Measurements from ENCODE around the gene CRYZL1. TPM values are rescaled to one million over a fixed set of nuclear protein-coding genes. Genes with fewer than 3 reads are reported as not detected.

The CRYZL1 gene
- total and polyA plus RNA-seq, 7 experiments from 2014 or later: 33.0 to 75.5 (median 40.4) TPM

- ATAC-seq (no peak), DNase-seq (no peak)
- CTCF ChIA-PET: no interaction called here
- Mint-ChIP-seq H3K4me3 (no peak overlapping the region), H3K4me1 (peaks cover 2 to 4% (median 4%) of the 10 kb centered on the region in 7 donors), H3K36me3 (no peaks in the 10 kb centered on the region), H3K27ac (peak overlapping the region in 1 of 9 donors; percentile 3), H3K27me3 (peaks cover 6 to 52% (median 12%) of the 10 kb centered on the region in 5 donors), H3K9me3 (no peaks in the 10 kb centered on the region)
- Histone ChIP-seq H3K36me3 (ENCODE audit: control insufficient read depth in 2 of 3, insufficient read depth in 3 of 3, low read length in 3 of 3) (no peaks in the 10 kb centered on the region), H3K4me1 (ENCODE audit: control insufficient read depth in 2 of 2, insufficient read depth in 2 of 2, low read length in 2 of 2) (no peaks in the 10 kb centered on the region), H3K9me3 (ENCODE audit: control insufficient read depth in 2 of 3, low read length in 3 of 3) (no peaks in the 10 kb centered on the region), H3K4me3 (ENCODE audit: low read length) (no peak overlapping the region), H3K27ac (ENCODE audit: low read depth, low read length) (no peak overlapping the region), H3K27me3 (ENCODE audit: control insufficient read depth in 2 of 2, insufficient read depth in 2 of 2, low read length in 2 of 2) (no peaks in the 10 kb centered on the region)
- intact Hi-C loops (cut with micrococcal nuclease): no loop called here
- POLR2A ChIA-PET: no interaction called here
Measured at GRCh38 chr21:33648555-33648954, 7.0 kb upstream of the CRYZL1 start.

DNA sequence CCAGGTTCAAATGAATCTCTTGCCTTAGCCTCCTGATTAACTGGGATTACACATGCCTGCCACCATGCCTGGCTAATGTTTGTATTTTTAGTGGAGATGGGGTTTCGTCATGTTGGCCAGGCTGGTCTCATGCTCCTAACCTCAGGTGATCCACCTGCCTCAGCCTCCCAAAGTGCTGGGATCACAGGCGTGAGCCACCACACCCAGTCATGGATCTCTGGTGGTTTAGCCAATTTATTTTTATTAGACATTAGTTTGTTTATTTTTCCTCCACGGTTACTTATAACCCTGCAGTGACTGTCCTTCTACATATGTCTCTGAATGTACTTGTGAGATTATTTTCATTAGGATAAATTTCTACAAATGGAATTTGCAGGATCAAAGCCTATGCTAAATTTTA lies 6.0 kb upstream of the CRYZL1 start:
- no peaks in the 10 kb centered on the region for H3K36me3 ChIP-seq (ENCODE audit: control insufficient read depth in 2 of 3, insufficient read depth in 3 of 3, low read length in 3 of 3)
- no peak for ATAC-seq
- POLR2A ChIA-PET: no interaction called here
- no peaks in the 10 kb centered on the region for H3K9me3 Mint-ChIP-seq
- DNase-seq: no peak
- peaks cover 5 to 8% (median 7%) of the 10 kb centered on the region in 7 donors for H3K4me1 Mint-ChIP-seq
- CTCF ChIA-PET: no interaction called here
- H3K4me3 ChIP-seq (ENCODE audit: low read length): no peak overlapping the region
- no peak overlapping the region for H3K27ac Mint-ChIP-seq
- H3K36me3 Mint-ChIP-seq: no peaks in the 10 kb centered on the region
- intact Hi-C loops (cut with micrococcal nuclease): no loop called here
- no peak overlapping the region for H3K4me3 Mint-ChIP-seq
- H3K9me3 ChIP-seq (ENCODE audit: control insufficient read depth in 2 of 3, low read length in 3 of 3): no peaks in the 10 kb centered on the region
- H3K27ac ChIP-seq (ENCODE audit: low read depth, low read length): no peak overlapping the region
- no peaks in the 10 kb centered on the region for H3K4me1 ChIP-seq (ENCODE audit: control insufficient read depth in 2 of 2, insufficient read depth in 2 of 2, low read length in 2 of 2)
- H3K27me3 ChIP-seq (ENCODE audit: control insufficient read depth in 2 of 2, insufficient read depth in 2 of 2, low read length in 2 of 2): no peaks in the 10 kb centered on the region
- peaks cover 9 to 56% (median 15%) of the 10 kb centered on the region in 5 donors for H3K27me3 Mint-ChIP-seq

DNA sequence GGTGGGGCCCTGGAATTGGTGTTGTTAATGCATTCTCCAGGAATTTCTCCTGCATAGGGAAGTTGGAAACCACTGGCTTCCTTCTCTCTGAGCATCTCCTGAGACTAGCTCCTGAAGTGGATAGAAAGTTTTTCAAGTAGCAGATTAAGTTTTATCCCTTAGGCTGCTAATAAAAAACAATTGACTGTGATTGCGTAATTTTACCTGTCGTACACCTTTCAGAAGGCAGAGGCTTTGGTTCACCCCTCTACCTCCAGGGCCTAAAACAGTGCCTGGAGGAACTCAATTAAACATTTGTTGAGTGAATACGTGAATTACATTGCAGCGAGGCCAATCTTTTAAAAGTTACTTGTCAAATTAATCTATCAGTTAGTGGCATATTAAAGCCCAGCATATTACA lies 4.2 kb upstream of the CRYZL1 start:
- Mint-ChIP-seq H3K36me3 (peaks cover 0 to 1% (median 0%) of the 10 kb centered on the region in 5 donors), H3K9me3 (no peaks in the 10 kb centered on the region), H3K4me3 (no peak overlapping the region), H3K4me1 (peaks cover 10 to 17% (median 12%) of the 10 kb centered on the region in 7 donors), H3K27ac (no peak overlapping the region), H3K27me3 (peaks cover 9 to 47% (median 15%) of the 10 kb centered on the region in 5 donors)
- Histone ChIP-seq H3K4me3 (ENCODE audit: low read length) (no peak overlapping the region), H3K9me3 (ENCODE audit: control insufficient read depth in 2 of 3, low read length in 3 of 3) (no peaks in the 10 kb centered on the region), H3K27ac (ENCODE audit: low read depth, low read length) (no peak overlapping the region), H3K36me3 (ENCODE audit: control insufficient read depth in 2 of 3, insufficient read depth in 3 of 3, low read length in 3 of 3) (no peaks in the 10 kb centered on the region), H3K27me3 (ENCODE audit: control insufficient read depth in 2 of 2, insufficient read depth in 2 of 2, low read length in 2 of 2) (no peaks in the 10 kb centered on the region), H3K4me1 (ENCODE audit: control insufficient read depth in 2 of 2, insufficient read depth in 2 of 2, low read length in 2 of 2) (peaks cover 0 to 4% of the 10 kb centered on the region in 2 donors)
- ATAC-seq: no peak
- DNase-seq: no peak
- ChIA-PET CTCF (no interaction called here), POLR2A (no interaction called here)
- intact Hi-C loops (cut with micrococcal nuclease): no loop called here

DNA sequence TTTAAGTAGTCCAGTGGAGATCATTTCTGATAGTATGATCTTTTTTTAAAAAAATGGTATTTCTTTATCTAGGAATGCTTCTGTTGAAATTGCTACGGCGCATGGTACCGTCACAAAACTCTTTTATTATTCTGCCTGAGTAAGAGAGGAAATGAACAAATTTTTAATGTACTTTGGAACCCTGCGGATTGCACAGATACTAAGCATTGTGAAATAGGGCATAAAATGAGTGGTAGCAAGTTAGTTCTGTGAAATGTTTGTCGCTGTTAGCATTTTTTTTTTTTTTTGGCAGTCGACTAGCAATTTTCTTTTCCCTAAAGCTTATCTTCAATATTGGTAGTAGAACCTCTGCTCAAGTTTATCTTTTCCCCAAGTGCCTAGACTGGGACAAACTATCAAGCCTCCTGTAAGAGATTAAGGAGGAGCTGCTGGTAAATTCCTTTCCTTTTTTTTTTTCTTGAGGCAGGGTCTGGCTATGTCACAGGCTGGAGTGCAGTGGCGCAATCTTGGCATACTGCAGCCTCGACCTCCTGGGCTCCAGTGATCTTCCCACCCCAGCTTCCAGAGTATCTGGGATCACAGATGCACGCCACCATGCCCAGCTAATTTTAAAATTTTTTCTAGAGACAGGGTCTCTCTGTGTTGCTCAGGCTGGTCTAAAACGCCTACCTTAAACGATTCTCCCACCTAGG lies 3.0 kb upstream of the CRYZL1 start:
- intact Hi-C loops (cut with micrococcal nuclease): loop anchor here (5.0 kb wide), 5 partner anchors 703 to 1367 kb away; partner anchors contain the start of genes CFAP298 (in 1 of the 2), EVA1C (in 1 of the 2) and MIS18A (in 1 of the 2)
- Histone ChIP-seq H3K9me3 (ENCODE audit: control insufficient read depth in 2 of 3, low read length in 3 of 3) (no peaks in the 10 kb centered on the region), H3K36me3 (ENCODE audit: control insufficient read depth in 2 of 3, insufficient read depth in 3 of 3, low read length in 3 of 3) (no peaks in the 10 kb centered on the region), H3K27me3 (ENCODE audit: control insufficient read depth in 2 of 2, insufficient read depth in 2 of 2, low read length in 2 of 2) (no peaks in the 10 kb centered on the region), H3K4me1 (ENCODE audit: control insufficient read depth in 2 of 2, insufficient read depth in 2 of 2, low read length in 2 of 2) (peaks cover 4 to 7% of the 10 kb centered on the region in 2 donors), H3K4me3 (ENCODE audit: low read length) (no peak overlapping the region), H3K27ac (ENCODE audit: low read depth, low read length) (no peak overlapping the region)
- no peak for ATAC-seq
- Mint-ChIP-seq H3K4me3 (peak overlapping the region in 3 of 10 donors; percentile 28 to 94 (median 92)), H3K27me3 (peaks cover 9 to 42% (median 15%) of the 10 kb centered on the region in 5 donors), H3K27ac (no peak overlapping the region), H3K9me3 (no peaks in the 10 kb centered on the region), H3K4me1 (peaks cover 10 to 24% (median 18%) of the 10 kb centered on the region in 7 donors), H3K36me3 (peaks cover 0 to 1% (median 0%) of the 10 kb centered on the region in 5 donors)
- DNase-seq: no peak
- ChIA-PET POLR2A (no interaction called here), CTCF (no interaction called here)

- Mint-ChIP-seq H3K4me3 (peak overlapping the region; percentile 79 to 95 (median 90)), H3K27ac (peak overlapping the region in 2 of 9 donors; percentile 20 to 70), H3K4me1 (peaks cover 12 to 30% (median 19%) of the 10 kb centered on the region in 7 donors), H3K36me3 (peaks cover 0 to 1% (median 0%) of the 10 kb centered on the region in 5 donors), H3K9me3 (no peaks in the 10 kb centered on the region), H3K27me3 (peaks cover 9 to 39% (median 15%) of the 10 kb centered on the region in 5 donors)
- H3K27ac ChIP-seq (ENCODE audit: low read depth, low read length): no peak overlapping the region
- peak overlapping the region; percentile 58 for H3K4me3 ChIP-seq (ENCODE audit: low read length)
- no peaks in the 10 kb centered on the region for H3K27me3 ChIP-seq (ENCODE audit: control insufficient read depth in 2 of 2, insufficient read depth in 2 of 2, low read length in 2 of 2)
- H3K9me3 ChIP-seq (ENCODE audit: control insufficient read depth in 2 of 3, low read length in 3 of 3): no peaks in the 10 kb centered on the region
- H3K4me1 ChIP-seq (ENCODE audit: control insufficient read depth in 2 of 2, insufficient read depth in 2 of 2, low read length in 2 of 2): peaks cover 4 to 7% of the 10 kb centered on the region in 2 donors
- no peaks in the 10 kb centered on the region for H3K36me3 ChIP-seq (ENCODE audit: control insufficient read depth in 2 of 3, insufficient read depth in 3 of 3, low read length in 3 of 3)
- no peak for DNase-seq
- CTCF ChIA-PET: no interaction called here
- POLR2A ChIA-PET: no interaction called here
- intact Hi-C loops (cut with micrococcal nuclease): loop anchor here (2.0 to 5.0 kb wide), 8 partner anchors 251 to 1366 kb away; partner anchors contain the start of genes MIS18A (in 2 of the 2), CFAP298 (in 1 of the 2), EVA1C (in 1 of the 2) and MRPS6 (in 1 of the 2)
- ATAC-seq: no peak
Measured at GRCh38 chr21:33643658-33644311, 2.2 kb upstream of the CRYZL1 start.

- peaks cover 4 to 7% of the 10 kb centered on the region in 2 donors for H3K4me1 ChIP-seq (ENCODE audit: control insufficient read depth in 2 of 2, insufficient read depth in 2 of 2, low read length in 2 of 2)
- Mint-ChIP-seq H3K27ac (peak overlapping the region in 5 of 9 donors; percentile 20 to 74 (median 60)), H3K4me1 (peaks cover 12 to 34% (median 22%) of the 10 kb centered on the region in 7 donors), H3K9me3 (no peaks in the 10 kb centered on the region), H3K27me3 (peaks cover 9 to 36% (median 15%) of the 10 kb centered on the region in 5 donors), H3K36me3 (peaks cover 0 to 1% (median 0%) of the 10 kb centered on the region in 5 donors), H3K4me3 (peak overlapping the region; percentile 79 to 95 (median 90))
- no peak overlapping the region for H3K27ac ChIP-seq (ENCODE audit: low read depth, low read length)
- H3K27me3 ChIP-seq (ENCODE audit: control insufficient read depth in 2 of 2, insufficient read depth in 2 of 2, low read length in 2 of 2): no peaks in the 10 kb centered on the region
- H3K4me3 ChIP-seq (ENCODE audit: low read length): peak overlapping the region; percentile 58
- DNase-seq (peak in 8 of 9 donors; percentile 6 to 43 (median 15)), ATAC-seq (no peak)
- intact Hi-C loops (cut with micrococcal nuclease): loop anchor here (1.0 to 5.0 kb wide), 12 partner anchors 101 to 1366 kb away; partner anchors contain the start of genes MIS18A (in 2 of the 2), ATP5PO (in 1 of the 2), CFAP298 (in 1 of the 2) and EVA1C (in 1 of the 2)
- H3K9me3 ChIP-seq (ENCODE audit: control insufficient read depth in 2 of 3, low read length in 3 of 3): no peaks in the 10 kb centered on the region
- CTCF ChIA-PET: no interaction called here
- POLR2A ChIA-PET: no interaction called here
- no peaks in the 10 kb centered on the region for H3K36me3 ChIP-seq (ENCODE audit: control insufficient read depth in 2 of 3, insufficient read depth in 3 of 3, low read length in 3 of 3)
Measured at GRCh38 chr21:33642896-33643657, 1.5 kb upstream of the CRYZL1 start.

Data from naive thymus-derived CD4-positive, alpha-beta T cell (primary cell).